Neural crest cell (in vitro differentiated cells): ENCODE measurements around the gene GPR149. TPM values are rescaled to one million over a fixed set of nuclear protein-coding genes. Genes with fewer than 3 reads are reported as not detected.

ENCODE experiments used
- DNase-seq: peaks from one replicate; pipeline ENCODE4 v3.0.0; 2021; ENCODE audit warnings: low read depth, mixed read lengths, low spot score
- H3K27ac Mint-ChIP-seq: one replicate; pipeline ENCODE4 v1.8.0; 2021; ENCODE audit warnings: mild to moderate bottlenecking, mixed read lengths; ENCODE audit not compliant: unreplicated experiment
- H3K27me3 Mint-ChIP-seq: 2 replicates; pipeline ENCODE4 v1.8.0; 2021; ENCODE audit warnings: low read depth, mild to moderate bottlenecking, mixed read lengths
- H3K36me3 Mint-ChIP-seq: 2 replicates; pipeline ENCODE4 v1.8.0; 2021; ENCODE audit warnings: low read depth, mild to moderate bottlenecking, mixed read lengths
- H3K4me1 Mint-ChIP-seq: 2 replicates; pipeline ENCODE4 v1.8.0; 2021; ENCODE audit warnings: mixed read lengths
- H3K4me3 Mint-ChIP-seq: one replicate; pipeline ENCODE4 v1.8.0; 2021; ENCODE audit warnings: mild to moderate bottlenecking, mixed read lengths
- H3K9me3 Mint-ChIP-seq: 2 replicates; pipeline ENCODE4 v1.8.0; 2021; ENCODE audit warnings: mixed read lengths
- total RNA-seq: library from RNA; stranded (reverse); gene quantifications from 2 replicates; pipeline ENCODE4 v1.2.1, GENCODE V29; 2021
- TF ChIP-seq, protein P1 (sequence below): fragments of 200-600 bp; sonication (generic); conservative IDR thresholded peaks from 2 replicates; pipeline ENCODE4 v1.5.0; 2021; ENCODE audit warnings: antibody characterized with exemption, mild to moderate bottlenecking

Gene GPR149
- total RNA-seq, 1 donor from 2014 or later, result not detected

DNA sequence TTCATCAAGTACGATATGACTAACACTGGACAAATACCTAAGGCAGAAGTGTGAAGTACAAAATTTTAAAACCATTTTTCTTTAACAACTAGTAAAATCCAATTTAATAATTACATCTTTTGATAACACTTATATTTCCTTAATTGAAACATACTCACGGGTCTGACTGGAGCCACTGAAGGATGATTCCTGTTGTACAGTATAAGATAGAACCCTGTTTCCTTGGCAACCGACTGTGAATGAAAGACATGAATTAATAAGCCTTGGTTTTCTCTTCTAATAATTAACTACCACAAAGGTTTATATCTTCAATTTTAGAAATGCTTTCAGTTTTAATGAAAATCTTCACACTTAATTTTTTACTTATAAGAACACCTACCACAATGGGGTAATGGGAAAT is 125.1 kb downstream of the GPR149 start:
- Mint-ChIP-seq H3K27me3 (no peaks in the 10 kb centered on the region), H3K36me3 (peaks cover 17% of the 10 kb centered on the region)

GRCh38 chr3:154304116-154304786 is 125.7 kb downstream of the GPR149 start:
- no peak for DNase-seq
- H3K27me3 Mint-ChIP-seq, result no peaks in the 10 kb centered on the region
- H3K9me3 Mint-ChIP-seq, result no peaks in the 10 kb centered on the region
- no peaks in the 10 kb centered on the region for H3K4me1 Mint-ChIP-seq
- TF ChIP-seq, protein P1, sequence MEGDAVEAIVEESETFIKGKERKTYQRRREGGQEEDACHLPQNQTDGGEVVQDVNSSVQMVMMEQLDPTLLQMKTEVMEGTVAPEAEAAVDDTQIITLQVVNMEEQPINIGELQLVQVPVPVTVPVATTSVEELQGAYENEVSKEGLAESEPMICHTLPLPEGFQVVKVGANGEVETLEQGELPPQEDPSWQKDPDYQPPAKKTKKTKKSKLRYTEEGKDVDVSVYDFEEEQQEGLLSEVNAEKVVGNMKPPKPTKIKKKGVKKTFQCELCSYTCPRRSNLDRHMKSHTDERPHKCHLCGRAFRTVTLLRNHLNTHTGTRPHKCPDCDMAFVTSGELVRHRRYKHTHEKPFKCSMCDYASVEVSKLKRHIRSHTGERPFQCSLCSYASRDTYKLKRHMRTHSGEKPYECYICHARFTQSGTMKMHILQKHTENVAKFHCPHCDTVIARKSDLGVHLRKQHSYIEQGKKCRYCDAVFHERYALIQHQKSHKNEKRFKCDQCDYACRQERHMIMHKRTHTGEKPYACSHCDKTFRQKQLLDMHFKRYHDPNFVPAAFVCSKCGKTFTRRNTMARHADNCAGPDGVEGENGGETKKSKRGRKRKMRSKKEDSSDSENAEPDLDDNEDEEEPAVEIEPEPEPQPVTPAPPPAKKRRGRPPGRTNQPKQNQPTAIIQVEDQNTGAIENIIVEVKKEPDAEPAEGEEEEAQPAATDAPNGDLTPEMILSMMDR, result no peak
- H3K36me3 Mint-ChIP-seq, result peaks cover 21% of the 10 kb centered on the region
- H3K4me3 Mint-ChIP-seq, result no peak overlapping the region
- no peak overlapping the region for H3K27ac Mint-ChIP-seq

More for the DNA sequence above, 125.1 kb downstream of the GPR149 start:
- Mint-ChIP-seq H3K4me1 (no peaks in the 10 kb centered on the region), H3K4me3 (no peak overlapping the region), H3K9me3 (no peaks in the 10 kb centered on the region), H3K27ac (no peak overlapping the region)
- TF ChIP-seq, protein P1, result no peak
- no peak for DNase-seq

DNA sequence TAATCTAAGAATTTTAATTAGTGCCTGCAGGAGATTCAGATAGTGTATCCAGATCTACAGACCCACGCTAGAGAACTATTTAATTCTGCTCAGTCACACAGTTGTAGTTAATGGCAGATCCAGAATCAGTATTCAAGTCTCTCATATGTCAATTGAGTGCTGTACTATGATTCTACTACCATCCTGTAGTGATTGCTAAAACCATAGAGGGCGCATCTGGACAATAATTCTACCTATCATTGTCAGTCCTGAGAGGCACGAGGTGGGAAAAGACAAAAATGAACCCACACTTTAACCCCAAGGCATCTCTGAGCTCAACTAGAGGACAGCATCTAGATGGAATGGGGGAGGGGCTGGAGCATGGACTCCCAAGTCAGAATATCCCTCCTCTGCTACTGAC is 128.4 kb downstream of the GPR149 start:
- TF ChIP-seq, protein P1, result no peak
- H3K9me3 Mint-ChIP-seq, result no peaks in the 10 kb centered on the region
- H3K4me3 Mint-ChIP-seq, result no peak overlapping the region
- no peaks in the 10 kb centered on the region for H3K27me3 Mint-ChIP-seq
- H3K36me3 Mint-ChIP-seq, result peaks cover 22% of the 10 kb centered on the region
- DNase-seq, result no peak
- H3K27ac Mint-ChIP-seq, result no peak overlapping the region
- no peaks in the 10 kb centered on the region for H3K4me1 Mint-ChIP-seq

- peaks cover 30% of the 10 kb centered on the region for H3K36me3 Mint-ChIP-seq
- H3K4me1 Mint-ChIP-seq, result no peaks in the 10 kb centered on the region
- no peaks in the 10 kb centered on the region for H3K9me3 Mint-ChIP-seq
- H3K27ac Mint-ChIP-seq, result no peak overlapping the region
- TF ChIP-seq, protein P1, result no peak
- DNase-seq, result no peak
- H3K27me3 Mint-ChIP-seq, result no peaks in the 10 kb centered on the region
- no peak overlapping the region for H3K4me3 Mint-ChIP-seq
Observed at GRCh38 chr3:154294016-154294415, 136.0 kb downstream of the GPR149 start.

DNA sequence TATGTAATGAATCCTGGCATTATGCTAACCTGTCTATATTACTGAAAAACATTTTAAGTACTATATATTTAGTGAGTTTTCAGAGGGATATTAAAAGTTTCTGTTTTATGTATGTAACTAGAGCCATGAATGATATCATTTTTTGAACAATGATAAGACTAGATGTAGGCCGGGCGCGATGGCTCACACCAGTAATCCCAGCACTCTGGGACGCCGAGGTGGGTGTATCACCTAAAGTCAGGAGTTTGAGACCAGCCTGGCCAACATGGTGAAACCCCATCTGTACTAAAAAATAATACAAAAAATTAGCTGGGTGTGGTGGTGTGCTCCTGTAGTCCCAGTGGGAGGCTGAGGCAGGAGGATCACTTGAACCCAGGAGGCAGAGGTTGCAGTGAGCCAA is 139.8 kb downstream of the GPR149 start:
- Mint-ChIP-seq H3K27ac (no peak overlapping the region), H3K9me3 (no peaks in the 10 kb centered on the region), H3K36me3 (peaks cover 28% of the 10 kb centered on the region), H3K4me3 (no peak overlapping the region), H3K27me3 (no peaks in the 10 kb centered on the region), H3K4me1 (no peaks in the 10 kb centered on the region)
- TF ChIP-seq, protein P1, result no peak
- DNase-seq, result no peak

Other genes with a start within 250 kb of the GPR149 start
- gene DHX36, start 105.7 kb downstream of the GPR149 start, total RNA-seq, result 93.4 and 103 TPM in 2 replicates